Measurements from ENCODE around the gene FBXO21. TPM values are rescaled to one million over a fixed set of nuclear protein-coding genes. Genes with fewer than 3 reads are reported as not detected.

Gene FBXO21
- total and polyA plus RNA-seq, 2 of the 13 experiments (the other 11 are each of a cell fraction or from before 2014, with no cell fraction given): 15.6 to 32.5 TPM

GRCh38 chr12:117188121-117188665 lies 2.1 kb downstream of the FBXO21 start:
- FAIRE-seq (no peak), ATAC-seq (no peak), DNase-seq (ENCODE audit: low spot score) (no peak)
- Histone ChIP-seq H3K27me3 (ENCODE audit: control insufficient read depth in 1 of 2, insufficient read depth in 2 of 2, low read length in 2 of 2) (no peaks in the 10 kb centered on the region; a peak in 1 of 5 replicates), H3K4me2 (ENCODE audit: low read depth, low read length) (peak overlapping the region; percentile 46), H3K79me2 (ENCODE audit: insufficient read depth, low read length) (peaks cover 22% of the 10 kb centered on the region), H3K36me3 (replicated peaks in 1 of 2; ENCODE audit: control insufficient read depth in 1 of 2, insufficient read depth in 2 of 2, low read length in 2 of 2) (peaks cover 0 to 18% of the 10 kb centered on the region in 2 experiments), H3K9ac (ENCODE audit: insufficient read depth, low read depth, low read length) (no peak overlapping the region), H3K9me3 (ENCODE audit: low read length) (no peaks in the 10 kb centered on the region), H4K20me1 (ENCODE audit: insufficient read depth, low read length) (peaks cover 7% of the 10 kb centered on the region), H3K4me1 (ENCODE audit: insufficient read depth, low read length) (peaks cover 43% of the 10 kb centered on the region), H3K4me3 (replicated peaks in 1 of 3; ENCODE audit: insufficient read depth in 1 of 3, low read depth in 2 of 3, low read length in 3 of 3) (no peak overlapping the region; a peak in 1 of 6 replicates), H3K27ac (ENCODE audit: extremely low read length, insufficient read depth, low read length) (no peak overlapping the region), H2AFZ (ENCODE audit: low read length) (no peak overlapping the region)
- CTCF ChIA-PET (ENCODE audit: low intra/inter-chr PET ratio, low total read pairs): no interaction called here
- POLR2A ChIA-PET: no interaction called here
- in situ Hi-C loops (cut with HindIII; ENCODE audit: extremely low pct_ligation_motif_present, low pct_unique_long_range_greater_than_20kb) (no loop called here), intact Hi-C loops (cut with micrococcal nuclease; ENCODE audit: unreplicated experiment) (no loop called here)
- 87% methylated on average over 12 of the region's 12 CpGs for WGBS (ENCODE audit: low lambda C conversion rate)
- TF ChIP-seq ZNF142 (CRISPR knock-in tag; IDR thresholded peaks at IDR 0.05) (0 out of 2 replicates have a peak, but pooled peaks have one; percentile 30), ZHX1 (CRISPR knock-in tag; IDR thresholded peaks at IDR 0.05; ENCODE audit: low read depth) (no peak)
- TSS peak; percentile 55 for BruUV-seq (replicated peaks)

Data from HepG2 (cell line).